ENCODE results near the gene LYPD5.
"Not testable (repeated sequence)": the region's sequence is repeated elsewhere in the genome, so short reads cannot be mapped to it uniquely, and the experiment has no call there.

Gene LYPD5, protein sequence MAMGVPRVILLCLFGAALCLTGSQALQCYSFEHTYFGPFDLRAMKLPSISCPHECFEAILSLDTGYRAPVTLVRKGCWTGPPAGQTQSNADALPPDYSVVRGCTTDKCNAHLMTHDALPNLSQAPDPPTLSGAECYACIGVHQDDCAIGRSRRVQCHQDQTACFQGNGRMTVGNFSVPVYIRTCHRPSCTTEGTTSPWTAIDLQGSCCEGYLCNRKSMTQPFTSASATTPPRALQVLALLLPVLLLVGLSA

DNA sequence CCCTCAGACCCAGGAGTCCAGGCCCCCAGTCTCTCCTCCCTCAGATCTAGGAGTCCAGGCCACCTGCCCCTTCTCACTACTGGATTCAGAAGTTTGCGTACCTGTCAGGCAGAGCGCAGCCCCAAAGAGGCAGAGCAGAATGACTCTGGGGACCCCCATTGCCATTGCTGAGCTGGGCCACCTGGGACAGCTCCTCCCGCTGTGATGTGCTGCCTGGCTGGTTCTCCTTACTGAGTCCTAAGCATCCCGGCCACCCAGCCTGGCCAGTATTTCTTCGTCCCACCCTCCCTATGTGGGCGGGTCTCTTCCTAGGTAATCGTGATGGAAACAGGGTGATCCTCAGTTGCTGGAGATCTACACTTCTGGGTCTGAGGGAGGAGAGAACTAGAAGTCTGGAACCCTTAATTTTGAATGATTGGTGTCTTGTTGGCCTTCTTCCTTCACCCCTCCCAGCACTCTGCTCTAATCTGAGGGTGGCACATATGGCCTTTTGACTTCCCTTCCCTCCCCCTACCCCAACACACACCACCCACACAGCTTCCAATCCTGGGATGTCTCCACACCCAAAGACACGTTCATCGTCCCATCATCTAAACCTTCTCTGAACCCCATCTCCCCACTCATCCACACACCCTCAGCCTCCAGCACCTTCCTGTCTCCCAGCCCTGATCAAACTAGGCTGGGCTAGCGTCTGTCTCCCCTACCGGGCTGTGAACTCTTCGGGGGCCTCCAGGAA is at the start of gene LYPD5:
Gene LYPD5 (minus strand): TSS at position 232 of the 736 bp plus-strand sequence. CDS start 67 bp downstream, at position 165.
- FAIRE-seq, result no peak

DNA sequence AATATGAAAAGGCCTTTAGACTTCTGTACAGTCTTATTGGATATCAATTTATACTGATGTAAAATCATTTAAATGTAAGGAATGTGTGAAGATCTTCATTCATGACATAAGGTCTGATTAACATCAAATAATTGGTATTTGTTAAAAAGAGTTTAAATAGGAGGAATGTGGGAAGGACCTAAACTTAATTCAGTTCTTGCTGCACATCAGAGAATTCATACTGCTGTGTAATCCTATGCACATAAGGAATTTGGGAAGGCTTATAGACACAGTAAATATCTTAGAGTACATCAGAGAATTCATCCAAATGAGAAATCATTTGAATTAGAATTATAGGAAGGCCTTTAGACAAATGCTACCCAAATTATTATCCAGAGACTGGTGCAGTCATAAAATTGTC is 46.6 kb upstream of the LYPD5 start:
- FAIRE-seq, result no peak

DNA sequence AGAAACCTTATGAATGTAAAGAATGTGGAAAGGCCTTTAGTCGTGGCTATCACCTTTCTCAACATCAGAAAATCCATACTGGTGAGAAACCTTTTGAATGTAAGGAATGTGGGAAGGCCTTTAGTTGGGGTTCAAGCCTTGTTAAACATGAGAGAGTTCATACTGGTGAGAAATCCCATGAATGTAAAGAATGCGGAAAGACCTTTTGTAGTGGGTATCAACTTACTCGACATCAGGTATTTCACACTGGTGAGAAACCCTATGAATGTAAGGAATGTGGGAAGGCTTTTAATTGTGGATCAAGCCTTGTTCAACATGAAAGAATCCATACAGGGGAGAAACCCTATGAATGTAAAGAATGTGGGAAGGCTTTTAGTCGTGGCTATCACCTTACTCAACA is 45.6 kb upstream of the LYPD5 start:
- no peak for FAIRE-seq

DNA sequence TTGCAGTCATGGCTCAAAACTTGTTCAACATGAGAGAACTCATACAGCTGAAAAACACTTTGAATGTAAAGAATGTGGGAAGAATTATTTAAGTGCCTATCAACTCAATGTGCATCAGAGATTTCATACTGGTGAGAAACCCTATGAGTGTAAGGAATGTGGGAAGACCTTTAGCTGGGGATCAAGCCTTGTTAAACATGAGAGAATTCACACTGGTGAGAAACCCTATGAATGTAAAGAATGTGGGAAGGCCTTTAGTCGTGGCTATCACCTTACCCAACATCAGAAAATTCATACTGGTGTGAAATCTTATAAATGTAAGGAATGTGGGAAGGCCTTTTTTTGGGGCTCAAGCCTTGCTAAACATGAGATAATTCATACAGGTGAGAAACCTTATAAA is 45.0 kb upstream of the LYPD5 start:
- FAIRE-seq, result no peak

DNA sequence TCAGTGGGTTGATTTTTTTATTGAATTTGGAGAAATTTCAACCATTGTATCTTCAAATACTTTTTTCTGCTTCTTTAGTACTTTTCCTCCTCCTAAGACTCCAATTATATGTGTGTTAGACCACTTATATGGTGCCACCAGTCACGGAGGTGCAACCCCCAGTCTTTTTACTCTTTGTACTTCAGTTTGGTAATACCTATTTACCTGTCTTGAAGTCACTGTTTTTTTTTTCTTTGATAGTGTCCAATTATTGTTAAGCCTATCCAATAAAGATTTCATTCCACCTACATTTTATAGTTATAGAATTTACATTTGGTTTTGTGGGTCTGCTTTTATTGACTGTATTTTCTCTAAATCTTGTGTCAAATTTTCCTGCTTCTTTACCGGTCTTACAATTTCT is 39.8 kb upstream of the LYPD5 start:
- FAIRE-seq, result no peak

DNA sequence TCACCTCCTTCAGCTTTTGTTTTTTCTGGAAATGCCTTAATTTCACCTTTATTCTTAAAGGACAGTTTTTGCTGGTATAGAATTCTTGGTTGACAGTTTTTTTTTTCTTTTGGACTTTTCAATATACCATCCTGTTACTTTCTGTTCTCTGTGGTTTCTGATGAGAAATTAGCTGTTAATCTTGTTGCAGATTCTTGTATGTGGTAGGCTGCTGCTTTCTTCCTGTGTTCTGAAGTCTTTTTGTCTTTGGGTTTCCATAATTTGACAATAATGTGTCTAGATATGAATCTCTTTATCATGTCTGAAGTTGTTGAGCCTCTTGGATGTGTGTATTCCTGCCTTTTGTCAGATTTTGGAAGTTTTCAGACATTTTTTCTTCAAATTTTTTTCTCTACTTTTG is 36.9 kb upstream of the LYPD5 start:
- FAIRE-seq, result no peak

DNA sequence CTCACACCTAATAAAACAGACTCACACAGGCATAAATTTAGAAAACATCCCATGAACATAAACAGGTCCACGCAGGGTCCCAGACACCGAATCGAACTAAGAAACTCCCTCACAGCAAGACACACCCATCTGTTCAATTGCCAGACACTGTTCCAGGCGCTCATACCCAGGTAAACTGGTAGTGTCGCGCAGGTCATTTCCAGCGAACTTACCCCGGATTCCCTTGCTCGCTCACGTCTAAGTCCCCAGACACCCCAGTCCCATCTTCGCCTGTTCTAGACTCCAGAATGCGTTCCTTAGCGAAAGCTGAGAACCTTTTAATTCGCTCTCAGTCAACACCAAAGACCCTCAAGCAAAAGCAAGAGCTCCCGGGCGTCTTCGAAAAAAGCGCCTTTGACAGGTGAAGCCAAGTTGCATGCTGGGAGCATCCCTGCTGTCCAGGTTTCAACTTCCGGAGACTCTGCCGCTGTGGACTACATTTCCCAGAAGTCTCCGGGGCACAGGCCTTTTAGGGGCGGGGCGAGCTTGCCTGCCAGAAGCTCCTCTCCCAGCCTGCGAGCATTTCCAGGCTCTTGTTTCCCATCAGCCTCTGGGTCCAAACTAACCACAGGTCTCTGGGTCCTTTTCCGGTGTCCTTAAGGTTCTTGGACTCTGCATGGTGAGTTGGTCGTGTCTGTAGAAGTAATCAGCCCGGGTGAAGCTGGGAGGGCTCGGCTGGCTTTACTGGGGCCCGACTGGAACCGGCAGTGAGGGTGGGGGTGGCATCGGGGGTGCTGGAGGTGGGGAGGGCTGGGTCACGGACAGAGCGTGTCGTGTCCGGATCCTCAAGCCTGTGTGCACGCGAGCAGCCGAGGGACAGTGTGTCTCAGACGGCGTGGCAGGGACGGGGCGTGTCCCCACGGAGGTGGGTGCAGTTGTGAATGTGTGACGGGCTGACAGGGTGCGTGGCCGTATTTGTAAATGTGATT is 24.8 kb upstream of the LYPD5 start, which contains the start of gene ZNF283:
Gene ZNF283 (plus strand): TSS at position 535 of the 968 bp plus-strand sequence. CDS start 6,184 bp downstream, outside the sequence.
- peak; percentile 67 for FAIRE-seq

DNA sequence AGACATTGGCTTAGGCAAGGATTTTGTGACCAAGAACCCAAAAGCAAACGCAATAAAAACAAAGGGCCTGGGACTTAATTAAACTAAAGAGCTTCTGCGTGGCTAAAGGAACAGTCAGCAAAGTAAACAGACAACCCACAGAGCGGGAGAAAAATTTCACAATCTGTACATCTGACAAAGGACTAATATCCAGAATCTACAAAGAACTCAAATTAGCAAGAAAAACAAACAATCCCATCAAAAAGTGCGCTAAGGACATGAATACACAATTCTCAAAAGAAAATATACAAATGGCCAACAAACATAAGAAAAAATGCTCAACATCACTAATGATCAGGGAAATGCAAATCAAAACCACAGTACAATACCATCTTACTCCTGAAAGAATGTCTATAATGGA is 22.3 kb upstream of the LYPD5 start:
- FAIRE-seq, result not testable (repeated sequence)

DNA sequence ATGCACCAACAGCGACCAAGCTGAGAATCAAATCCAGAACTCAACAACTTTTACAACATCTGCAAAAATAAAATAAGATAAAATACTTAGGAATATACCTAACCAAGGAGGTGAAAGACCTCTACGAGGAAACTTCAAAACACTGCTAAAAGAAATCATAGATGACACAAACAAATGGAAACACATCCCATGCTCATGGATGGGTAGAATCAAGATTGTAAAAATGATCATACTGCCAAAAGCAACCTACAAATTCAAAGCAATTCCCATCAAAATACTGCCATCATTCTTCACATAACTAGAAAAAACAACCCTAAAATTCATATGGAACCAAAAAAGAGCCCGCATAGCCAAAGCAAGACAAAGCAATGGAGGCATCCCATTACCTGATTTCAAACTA is 21.6 kb upstream of the LYPD5 start:
- not testable (repeated sequence) for FAIRE-seq

DNA sequence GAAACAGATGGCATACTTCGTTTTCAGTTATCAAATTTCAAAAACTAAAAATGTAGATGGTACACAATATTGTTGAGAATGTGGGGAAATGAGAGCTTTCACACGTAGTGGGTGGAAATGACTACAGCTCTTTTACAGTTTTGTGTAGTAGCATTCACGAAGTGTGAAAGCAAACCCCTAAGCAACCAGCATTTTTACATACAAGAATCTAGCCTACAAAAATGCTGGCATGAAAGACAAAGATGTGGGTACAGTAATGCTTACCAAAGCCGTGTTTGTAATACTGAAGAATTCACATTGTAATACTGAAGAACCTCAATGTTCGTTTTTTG is 18.6 kb upstream of the LYPD5 start:
- FAIRE-seq, result no peak

DNA sequence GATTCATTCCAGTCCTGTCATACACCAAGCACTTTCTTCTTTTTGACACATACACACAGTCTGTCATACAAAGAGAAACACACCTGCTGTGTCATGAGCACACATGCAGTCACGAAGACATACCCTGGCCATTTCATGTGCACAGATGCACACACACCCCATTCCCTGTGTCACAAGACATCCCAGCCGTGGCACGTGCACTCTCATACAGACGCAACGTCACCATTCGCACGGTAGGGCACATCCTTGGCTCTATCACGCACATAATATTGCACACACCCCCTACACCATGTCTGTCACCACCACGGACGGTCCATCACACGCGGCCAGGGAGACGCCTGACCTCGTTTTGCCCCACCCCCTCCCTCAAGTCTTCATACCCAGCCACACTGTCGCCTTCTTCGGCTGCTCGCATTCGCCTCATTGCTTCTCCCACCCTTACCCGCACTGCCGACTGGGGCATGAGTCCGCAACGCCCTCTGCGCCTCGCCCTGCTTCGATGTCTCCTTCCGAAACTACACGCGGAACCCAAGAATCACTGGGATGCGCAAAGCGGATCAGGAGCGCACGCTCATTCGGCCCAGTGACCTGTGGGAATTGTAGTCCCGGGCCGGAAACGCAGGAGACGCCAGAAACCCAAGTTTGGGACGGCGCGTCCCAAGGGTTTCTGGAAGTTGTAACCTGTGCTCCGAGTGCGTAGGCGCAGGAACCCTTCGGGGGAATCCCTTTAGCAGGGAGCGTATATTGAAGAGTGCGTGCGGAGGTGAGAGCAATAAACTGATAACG is 18.0 kb upstream of the LYPD5 start:
- no peak for FAIRE-seq

DNA sequence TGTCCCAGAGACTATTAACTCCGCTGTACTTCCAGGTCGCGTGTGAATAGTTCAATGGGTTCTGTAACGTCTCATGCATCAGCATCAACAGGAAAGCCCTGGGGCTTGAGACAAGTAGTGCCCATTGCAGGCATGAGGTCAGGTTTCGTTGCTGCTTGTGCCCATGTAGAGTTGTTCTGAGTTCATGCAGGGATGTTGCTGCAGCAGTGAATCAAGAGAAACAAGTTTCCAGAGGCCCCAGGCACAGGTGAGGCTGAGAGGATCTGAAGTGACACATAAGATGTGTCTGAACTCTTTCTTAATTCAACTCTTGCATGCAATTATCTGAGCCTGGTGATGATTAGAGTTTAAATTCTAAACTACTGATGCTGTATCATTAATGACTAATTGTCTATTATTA is 16.3 kb upstream of the LYPD5 start:
- no peak for FAIRE-seq

DNA sequence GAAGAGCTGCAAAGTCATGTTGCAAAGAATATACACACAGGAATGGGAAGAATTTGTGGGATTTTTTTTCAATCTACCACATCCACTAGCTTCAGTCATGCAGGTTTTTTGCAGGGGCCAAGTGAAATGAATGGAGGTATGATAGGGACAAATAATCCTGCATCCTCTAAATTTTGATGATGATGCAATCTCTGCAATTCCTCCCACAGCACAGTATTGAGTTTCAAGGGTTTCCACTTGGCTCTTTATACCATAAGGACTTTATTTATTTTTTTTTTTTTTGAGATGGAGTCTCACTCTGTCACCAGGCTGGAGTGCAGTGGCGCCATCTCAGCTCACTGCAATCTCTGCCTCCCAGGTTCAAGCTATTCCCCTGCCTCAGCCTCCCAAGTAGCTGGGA is 15.2 kb upstream of the LYPD5 start:
- FAIRE-seq, result not testable (repeated sequence)

DNA sequence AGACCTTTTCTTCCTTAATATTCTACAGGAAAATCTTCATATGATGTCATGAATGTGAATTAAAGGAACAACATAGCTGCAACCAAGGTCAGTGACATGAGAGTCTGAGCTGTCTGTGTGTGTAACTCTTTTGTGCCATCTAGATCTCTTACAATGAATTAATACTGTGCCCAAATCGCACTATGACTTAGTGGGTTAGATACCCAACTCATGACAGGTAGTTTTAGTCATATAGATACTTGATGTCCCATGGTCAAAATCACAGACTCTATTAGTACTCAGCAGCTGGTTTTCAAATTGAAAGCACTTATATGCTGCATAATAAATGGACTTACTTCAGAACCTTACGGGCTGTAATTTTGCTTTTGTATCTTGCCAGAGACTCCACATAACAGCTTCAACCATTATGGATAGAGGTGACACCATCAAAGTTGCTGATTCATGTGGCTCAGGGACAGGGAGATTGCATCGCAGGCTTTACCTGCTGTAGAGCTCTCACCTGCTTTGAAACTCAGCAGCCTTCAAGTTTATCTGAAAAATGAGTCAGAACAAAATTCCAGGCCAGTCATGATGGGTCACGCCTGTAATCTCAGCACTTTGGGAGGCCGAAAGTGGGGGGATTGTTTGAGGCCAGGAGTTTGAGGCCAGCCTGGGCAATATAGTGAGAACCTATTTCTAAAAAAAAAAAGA is 12.6 kb upstream of the LYPD5 start:
- no peak for FAIRE-seq

DNA sequence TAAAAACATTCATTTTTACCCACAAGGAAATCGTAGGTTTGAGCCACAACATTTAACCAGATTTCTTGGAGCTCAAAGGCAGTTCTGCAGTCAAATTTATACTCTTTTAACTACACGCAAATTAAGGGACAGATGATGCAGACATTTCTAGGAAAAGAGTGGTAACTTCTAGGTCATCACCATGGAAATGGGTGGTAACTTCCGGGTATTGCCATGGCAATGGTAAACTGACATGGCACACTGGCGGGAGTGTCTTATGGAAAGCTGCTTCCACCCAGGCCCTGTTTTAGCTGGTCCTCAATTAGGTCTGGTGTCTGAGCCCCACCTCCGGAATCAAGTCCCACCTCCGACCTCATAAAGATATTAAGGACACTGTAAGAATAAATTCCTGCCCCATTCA is 10.4 kb upstream of the LYPD5 start:
- FAIRE-seq, result no peak

DNA sequence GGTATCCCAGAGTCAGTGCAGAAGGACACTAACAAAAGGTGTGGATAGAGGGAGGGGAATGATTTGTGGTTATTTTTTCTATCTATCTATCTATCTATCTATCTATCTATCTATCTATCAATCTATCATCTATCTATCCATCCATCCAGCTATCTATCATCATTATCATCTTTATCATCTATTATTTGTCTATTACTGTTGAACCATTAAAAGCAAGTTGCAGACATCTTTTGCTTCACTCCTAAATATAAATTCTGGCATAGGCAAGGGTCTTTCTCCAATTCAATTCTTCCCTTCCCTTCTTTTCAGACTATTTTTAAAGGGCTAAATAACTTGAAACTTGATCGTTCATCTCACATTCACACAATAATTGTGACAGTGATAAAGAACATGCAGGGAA is 10.0 kb upstream of the LYPD5 start:
- FAIRE-seq, result no peak

DNA sequence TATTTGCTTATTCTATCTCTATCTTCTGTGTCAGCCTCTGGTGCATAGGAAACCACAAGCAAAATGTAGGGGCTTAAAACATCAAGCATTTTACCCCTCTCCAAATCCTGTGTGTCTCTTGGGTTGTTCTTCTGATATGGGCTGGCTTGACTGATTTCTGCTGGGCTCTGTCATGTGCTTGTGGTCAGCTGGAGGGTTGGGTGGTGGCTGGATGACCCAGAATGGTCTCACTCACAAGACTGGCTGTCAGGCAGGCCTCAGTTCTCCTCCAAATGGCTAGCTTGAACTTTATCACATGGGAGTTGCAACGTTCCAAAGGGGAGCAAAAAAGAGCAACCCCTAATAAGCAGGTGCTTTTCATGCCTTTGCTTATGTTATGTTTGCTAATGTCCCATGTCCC is 9.6 kb upstream of the LYPD5 start:
- FAIRE-seq, result no peak

DNA sequence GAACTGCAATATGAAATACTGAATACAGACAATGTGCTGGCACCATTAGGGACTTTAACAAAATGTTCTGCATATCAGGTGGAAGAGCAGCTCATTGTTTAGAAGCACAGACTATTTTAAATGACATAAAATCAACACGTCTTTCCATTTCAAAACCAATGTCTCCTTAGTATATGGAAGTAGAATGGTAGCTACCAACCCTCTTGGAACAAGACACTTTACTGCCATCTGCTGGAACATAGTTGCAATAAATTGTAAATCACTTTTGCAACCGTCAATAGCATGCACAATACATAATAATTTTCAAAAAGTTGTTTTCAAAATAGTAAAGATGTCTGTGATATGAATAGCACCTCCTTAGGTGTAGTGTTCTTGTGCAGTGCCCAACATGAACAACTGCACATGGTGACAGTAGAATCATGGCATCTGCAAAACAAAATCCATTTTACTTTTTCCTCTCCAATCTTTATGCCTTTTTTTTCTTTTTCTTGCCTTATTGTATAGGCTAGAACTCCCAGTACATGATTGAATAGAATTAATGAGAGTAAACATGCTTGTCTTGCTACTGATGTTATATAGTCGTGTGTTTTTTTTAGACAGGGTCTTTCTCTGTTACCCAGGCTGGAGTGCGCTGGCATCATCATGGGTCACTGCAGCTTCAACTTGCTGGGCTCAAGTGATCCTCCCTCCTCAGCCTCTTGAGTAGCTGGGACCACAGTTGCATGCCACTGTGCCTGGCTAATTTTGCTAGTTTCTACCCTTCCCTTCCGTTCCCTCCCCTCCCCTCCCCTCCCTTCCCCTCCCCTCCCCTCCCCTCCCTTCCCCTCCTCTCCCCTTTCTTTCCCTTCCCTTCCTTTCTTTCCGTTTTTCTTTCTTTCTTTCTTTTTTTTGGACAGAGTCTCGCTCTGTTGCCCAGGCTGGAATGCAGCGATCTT is 7.8 kb upstream of the LYPD5 start:
- FAIRE-seq, result peak; percentile 95

DNA sequence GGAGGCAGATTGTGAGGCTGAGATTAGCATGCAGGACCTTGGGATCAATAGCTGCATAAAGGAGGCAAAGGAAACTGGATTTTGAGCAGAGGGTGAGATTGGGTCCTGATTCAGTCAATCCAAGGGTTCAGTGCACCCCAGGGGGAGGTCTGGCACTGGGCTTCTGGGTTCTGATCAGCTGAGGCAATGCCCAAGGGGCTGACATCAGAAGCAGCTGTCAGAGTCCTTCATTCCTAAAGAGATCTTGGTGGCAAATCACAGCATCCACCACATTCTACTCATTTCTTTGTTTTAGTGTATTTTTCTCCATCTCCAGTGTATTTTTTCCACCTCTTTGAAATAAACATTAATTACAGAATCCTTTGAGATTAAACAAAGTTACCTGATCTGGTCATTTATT is 5.4 kb upstream of the LYPD5 start:
- FAIRE-seq, result no peak

DNA sequence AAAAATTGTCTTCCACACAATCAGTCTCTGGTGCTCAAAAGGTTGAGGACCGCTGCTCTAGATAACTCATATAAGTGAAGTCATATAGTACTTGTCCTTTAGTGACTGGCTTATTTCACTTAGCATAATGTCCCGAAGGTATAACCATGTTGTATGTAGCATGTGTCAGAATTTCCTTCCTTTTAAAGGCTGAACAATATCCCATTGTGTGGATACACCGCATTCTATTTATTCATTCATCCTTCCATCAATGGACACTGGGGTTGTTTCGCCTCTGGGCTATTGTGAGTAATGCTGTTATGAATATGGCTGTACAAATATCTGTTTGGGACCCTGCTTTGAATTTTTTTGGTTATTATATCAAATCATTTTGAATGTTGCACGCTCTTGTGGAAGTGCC is 4.6 kb upstream of the LYPD5 start:
- no peak for FAIRE-seq

DNA sequence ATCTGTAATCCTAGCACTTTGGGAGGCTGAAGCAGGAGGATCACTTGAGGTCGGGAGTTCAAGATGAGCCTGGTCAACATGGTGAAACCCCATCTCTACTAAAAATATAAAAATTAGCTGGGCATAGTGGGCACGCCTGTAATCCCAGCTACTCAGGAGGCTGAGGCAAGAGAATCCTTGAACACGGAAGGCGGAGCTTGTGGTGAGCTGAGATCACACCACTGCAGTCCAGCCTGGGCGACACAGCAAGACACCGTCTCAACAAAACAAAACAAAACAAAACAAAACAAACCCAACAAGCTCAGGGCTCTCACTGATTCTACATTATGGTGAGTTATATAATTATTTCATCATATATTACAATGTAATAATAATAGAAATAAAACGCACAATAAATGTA is 4.2 kb upstream of the LYPD5 start:
- FAIRE-seq, result not testable (repeated sequence)
